Measurements from ENCODE around the gene JAK1. TPM values are rescaled to one million over a fixed set of nuclear protein-coding genes. Genes with fewer than 3 reads are reported as not detected.

Gene JAK1
- total and polyA plus RNA-seq, 2 of the 8 experiments (the other 6 are each of a cell fraction or from before 2014, with no cell fraction given): 7.8 to 24.5 TPM

DNA sequence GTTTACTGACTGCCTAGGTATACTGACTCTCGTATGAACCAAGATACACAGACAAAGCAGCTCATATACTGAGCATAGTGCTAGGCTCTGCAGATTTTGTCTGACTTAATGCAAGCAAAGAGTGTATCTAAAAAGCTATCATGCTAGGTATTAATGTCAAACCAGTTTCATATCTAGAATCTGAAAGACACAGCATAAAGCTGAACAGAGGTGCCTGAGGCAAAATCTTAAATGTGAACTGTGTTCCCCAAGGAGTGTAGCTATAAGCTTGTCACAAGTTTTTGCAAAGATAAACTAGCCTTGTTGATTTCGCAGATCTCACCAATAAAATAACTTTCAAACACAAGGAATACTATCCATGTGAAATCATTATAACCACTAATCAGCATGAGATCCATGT is 18.1 kb downstream of the JAK1 start:
- H2BK120ac ChIP-seq (replicated peaks; ENCODE audit: low read depth, low read length): no peak overlapping the region
- no peak overlapping the region for H4K8ac ChIP-seq (ENCODE audit: extremely low read depth, insufficient read depth, low read length)
- H3K23ac ChIP-seq (ENCODE audit: insufficient read length): no peak overlapping the region
- H3K9ac ChIP-seq (replicated peaks in 1 of 4; ENCODE audit: extremely low read depth in 1 of 4, low read depth in 3 of 4, low read length in 3 of 4): no peak overlapping the region
- no peak overlapping the region for H3K56ac ChIP-seq (replicated peaks; ENCODE audit: insufficient read length, low read depth, low read length)
- no peak overlapping the region for H2BK5ac ChIP-seq (ENCODE audit: low read depth, low read length)
- no peak overlapping the region for H2AK5ac ChIP-seq (ENCODE audit: low read depth, low read length)
- H3K14ac ChIP-seq (ENCODE audit: insufficient read length): no peak overlapping the region
- no peaks in the 10 kb centered on the region for H4K20me1 ChIP-seq (replicated peaks in 1 of 2; ENCODE audit: control insufficient read depth in 1 of 2, insufficient read depth in 2 of 2, low read length in 2 of 2)
- H3K36me3 ChIP-seq (ENCODE audit: control insufficient read depth in 2 of 4, insufficient read depth in 4 of 4, low read length in 3 of 4): no peaks in the 10 kb centered on the region
- H3K4me1 ChIP-seq (replicated peaks in 1 of 4; ENCODE audit: control insufficient read depth in 3 of 4, insufficient read depth in 4 of 4, low read length in 3 of 4): no peaks in the 10 kb centered on the region
- no peaks in the 10 kb centered on the region for H3K9me3 ChIP-seq (ENCODE audit: insufficient read depth in 2 of 2, low read depth in 1 of 2, low read length in 1 of 2)
- no peak overlapping the region for H3K4me2 ChIP-seq (ENCODE audit: insufficient read depth in 1 of 2, low read depth in 2 of 2, low read length in 2 of 2)
- no peak for FAIRE-seq
- H3K27ac ChIP-seq (ENCODE audit: low read depth, low read length): no peak overlapping the region
- H3K79me1 ChIP-seq (ENCODE audit: low read depth, low read length): peaks cover 2% of the 10 kb centered on the region; the same call in 1 of the 2 replicates
- H3K4me3 ChIP-seq (ENCODE audit: extremely low read depth in 1 of 4, insufficient read depth in 2 of 4, low read depth in 3 of 4, low read length in 4 of 4): no peak overlapping the region
- no peak overlapping the region for H2BK20ac ChIP-seq (ENCODE audit: low read length)
- H4K91ac ChIP-seq (replicated peaks; ENCODE audit: insufficient read length, low read length): no peak overlapping the region
- no peak overlapping the region for H4K5ac ChIP-seq (ENCODE audit: insufficient read length, low read depth, low read length)
- no peaks in the 10 kb centered on the region for H3K27me3 ChIP-seq (replicated peaks in 1 of 4; ENCODE audit: control insufficient read depth in 3 of 4, extremely low read depth in 1 of 4, insufficient read depth in 3 of 4, low read length in 3 of 4)
- peaks cover 0 to 10% of the 10 kb centered on the region in 2 experiments; a peak in 2 of 4 replicates for H3K79me2 ChIP-seq (ENCODE audit: control insufficient read depth in 1 of 2, insufficient read depth in 2 of 2, low read length in 2 of 2)
- H3K23me2 ChIP-seq (ENCODE audit: low read depth, low read length): no peaks in the 10 kb centered on the region
- H2AFZ ChIP-seq (ENCODE audit: low read length): no peak overlapping the region
- POLR2A ChIA-PET (ENCODE audit: partially characterized antibody): no interaction called here
- no peak overlapping the region for H3K18ac ChIP-seq (ENCODE audit: extremely low read depth, low read length)
- 91% methylated on average over 2 of the region's 2 CpGs; no CpG with 5 or more reads in 1 of the 2 experiments for WGBS, 2 experiments (ENCODE audit: extremely low coverage in 1 of 2, insufficient coverage in 1 of 2, insufficient read length in 1 of 2, insufficient replicate concordance in 2 of 2, low coverage in 1 of 2, low lambda C conversion rate in 2 of 2, missing lambda C conversion rate in 1 of 2)
- no peak overlapping the region for H3K4ac ChIP-seq (replicated peaks; ENCODE audit: insufficient read length, low read depth, low read length)
- no peak for DNase-seq (ENCODE audit: low read depth in 1 of 2, low spot score in 2 of 2)
- H2BK15ac ChIP-seq (ENCODE audit: low read length): no peak overlapping the region
- CTCF ChIA-PET (ENCODE audit: partially characterized antibody): interaction anchor here (0.8 to 1.1 kb wide), 3 partner anchors 12 to 74 kb away, joined by 3 to 4 read pairs (median 3); no protein-coding TSS in a partner anchor
- no peak overlapping the region; the same call in 1 of the 2 replicates for H2BK12ac ChIP-seq (ENCODE audit: low read depth, low read length)
- no peak for TF ChIP-seq RFX5 (IDR thresholded peaks at IDR 0.05; ENCODE audit: borderline replicate concordance, low read depth, low read length)
- TF ChIP-seq EGR1 (IDR thresholded peaks at IDR 0.05; ENCODE audit: borderline replicate concordance, low read depth, low read length): no peak
- no peak for TF ChIP-seq MAFK (IDR thresholded peaks at IDR 0.05; ENCODE audit: low read depth, low read length)
- TF ChIP-seq BCL11A (IDR thresholded peaks at IDR 0.05; ENCODE audit: low read depth in 2 of 2, low read length in 2 of 2): no peak
- no peak for TF ChIP-seq CTCF (IDR thresholded peaks at IDR 0.05; ENCODE audit: control extremely low read depth in 1 of 3, insufficient read depth in 1 of 3, low read depth in 1 of 3, low read length in 3 of 3)
- no peak for TF ChIP-seq GABPA (IDR thresholded peaks at IDR 0.05; ENCODE audit: borderline replicate concordance, insufficient read depth, low read length)
- TF ChIP-seq ATF2 (IDR thresholded peaks at IDR 0.05; ENCODE audit: low read length): no peak
- TF ChIP-seq TBP (IDR thresholded peaks at IDR 0.05; ENCODE audit: low read depth, low read length): no peak
- TF ChIP-seq POLR2AphosphoS5 (IDR thresholded peaks at IDR 0.05; ENCODE audit: low read depth, low read length): no peak

Measured in H1 (cell line).